ENCODE results near the gene RGS16. TPM values are rescaled to one million over a fixed set of nuclear protein-coding genes. Genes with fewer than 3 reads are reported as not detected.

RGS16 gene
- total and polyA plus RNA-seq, 2 experiments from 2014 or later = 7.3 to 7.6 TPM

GRCh38 chr1:182595641-182596240, 8.4 kb downstream of the RGS16 start:
- no peaks in the 10 kb centered on the region for H3K36me3 ChIP-seq (replicated peaks; ENCODE audit: insufficient read depth, low read depth)
- H3K27ac ChIP-seq = no peak overlapping the region
- no peaks in the 10 kb centered on the region for H3K9me3 ChIP-seq (ENCODE audit: low read depth)
- H2AFZ ChIP-seq = no peak overlapping the region
- H4K20me1 ChIP-seq (ENCODE audit: insufficient read depth, poor library complexity, severe bottlenecking) = no peaks in the 10 kb centered on the region
- no peaks in the 10 kb centered on the region for H3K27me3 ChIP-seq
- H3K4me2 ChIP-seq = no peak overlapping the region
- H3K9me2 ChIP-seq (replicated peaks; ENCODE audit: insufficient read depth) = no peaks in the 10 kb centered on the region
- DNase-seq (ENCODE audit: low spot score) = peak; percentile 80
- WGBS (ENCODE audit: low lambda C conversion rate, missing lambda C conversion rate) = 38% methylated on average over 4 of the region's 4 CpGs
- H3K79me2 ChIP-seq = no peaks in the 10 kb centered on the region
- no peaks in the 10 kb centered on the region for H3K4me1 ChIP-seq (ENCODE audit: insufficient read depth)
- peak; percentile 79 for TF ChIP-seq CTCF (IDR thresholded peaks at IDR 0.05; ENCODE audit: poor library complexity)
- no peak for TF ChIP-seq EZH2 (IDR thresholded peaks at IDR 0.05; ENCODE audit: borderline replicate concordance)
- no peak overlapping the region for H3K4me3 ChIP-seq

GRCh38 chr1:182589931-182590330, 14.3 kb downstream of the RGS16 start:
- no peaks in the 10 kb centered on the region for H3K9me3 ChIP-seq (ENCODE audit: low read depth)
- WGBS (ENCODE audit: low lambda C conversion rate, missing lambda C conversion rate) = 93% methylated on average over 5 of the region's 5 CpGs
- peak overlapping the region; percentile 97 for H3K27ac ChIP-seq
- H2AFZ ChIP-seq = no peak overlapping the region
- H3K36me3 ChIP-seq (replicated peaks; ENCODE audit: insufficient read depth, low read depth) = no peaks in the 10 kb centered on the region
- H3K9me2 ChIP-seq (replicated peaks; ENCODE audit: insufficient read depth) = no peaks in the 10 kb centered on the region
- H3K4me3 ChIP-seq = no peak overlapping the region
- TF ChIP-seq EZH2 (IDR thresholded peaks at IDR 0.05; ENCODE audit: borderline replicate concordance) (no peak), EZH2phosphoT487 (IDR thresholded peaks at IDR 0.05; ENCODE audit: low read depth, severe bottlenecking, unreplicated experiment) (no peak), CTCF (IDR thresholded peaks at IDR 0.05; ENCODE audit: poor library complexity) (no peak)
- H3K4me1 ChIP-seq (ENCODE audit: insufficient read depth) = peaks cover 2% of the 10 kb centered on the region
- H3K27me3 ChIP-seq = no peaks in the 10 kb centered on the region
- H3K79me2 ChIP-seq = no peaks in the 10 kb centered on the region
- H3K4me2 ChIP-seq = no peak overlapping the region
- H4K20me1 ChIP-seq (ENCODE audit: insufficient read depth, poor library complexity, severe bottlenecking) = no peaks in the 10 kb centered on the region
- no peak for DNase-seq (ENCODE audit: low spot score)

GRCh38 chr1:182589520-182589919, 14.7 kb downstream of the RGS16 start:
- TF ChIP-seq EZH2 (IDR thresholded peaks at IDR 0.05; ENCODE audit: borderline replicate concordance) = no peak
- no peaks in the 10 kb centered on the region for H3K9me3 ChIP-seq (ENCODE audit: low read depth)
- no peak for DNase-seq (ENCODE audit: low spot score)
- H3K79me2 ChIP-seq = no peaks in the 10 kb centered on the region
- 92% methylated on average over 3 of the region's 3 CpGs for WGBS (ENCODE audit: low lambda C conversion rate, missing lambda C conversion rate)
- H3K4me3 ChIP-seq = no peak overlapping the region
- H3K27me3 ChIP-seq = no peaks in the 10 kb centered on the region
- H3K9me2 ChIP-seq (replicated peaks; ENCODE audit: insufficient read depth) = no peaks in the 10 kb centered on the region
- no peaks in the 10 kb centered on the region for H4K20me1 ChIP-seq (ENCODE audit: insufficient read depth, poor library complexity, severe bottlenecking)
- H3K36me3 ChIP-seq (replicated peaks; ENCODE audit: insufficient read depth, low read depth) = no peaks in the 10 kb centered on the region
- peaks cover 2% of the 10 kb centered on the region for H3K4me1 ChIP-seq (ENCODE audit: insufficient read depth)
- H3K27ac ChIP-seq = peak overlapping the region; percentile 97
- no peak overlapping the region for H2AFZ ChIP-seq
- peak overlapping the region; percentile 72 for H3K4me2 ChIP-seq

GRCh38 chr1:182588500-182589396, 15.4 kb downstream of the RGS16 start, which contains the start of gene RNASEL:
RNASEL (minus strand) TSS chr1:182589256; CDS start chr1:182586806, 2,450 bp downstream.
- TF ChIP-seq EZH2phosphoT487 (IDR thresholded peaks at IDR 0.05; ENCODE audit: low read depth, severe bottlenecking, unreplicated experiment) = no peak
- TF ChIP-seq EZH2 (IDR thresholded peaks at IDR 0.05; ENCODE audit: borderline replicate concordance) = no peak
- no peak for TF ChIP-seq CTCF (IDR thresholded peaks at IDR 0.05; ENCODE audit: poor library complexity)
- H3K27me3 ChIP-seq = no peaks in the 10 kb centered on the region
- no peaks in the 10 kb centered on the region for H3K79me2 ChIP-seq
- no peaks in the 10 kb centered on the region for H3K9me2 ChIP-seq (replicated peaks; ENCODE audit: insufficient read depth)
- H2AFZ ChIP-seq = peak within 1 kb of the TSS; percentile 62
- peak within 1 kb of the TSS; percentile 97 for H3K27ac ChIP-seq
- peaks cover 2% of the 10 kb centered on the region for H3K4me1 ChIP-seq (ENCODE audit: insufficient read depth)
- H3K9me3 ChIP-seq (ENCODE audit: low read depth) = no peaks in the 10 kb centered on the region
- H3K36me3 ChIP-seq (replicated peaks; ENCODE audit: insufficient read depth, low read depth) = no peaks in the 10 kb centered on the region
- 16% methylated on average over 20 of the region's 20 CpGs for WGBS (ENCODE audit: low lambda C conversion rate, missing lambda C conversion rate)
- peak within 1 kb of the TSS; percentile 72 for H3K4me2 ChIP-seq
- peak within 1 kb of the TSS; percentile 45 for H3K4me3 ChIP-seq
- DNase-seq (ENCODE audit: low spot score) = peak; percentile 88
- H4K20me1 ChIP-seq (ENCODE audit: insufficient read depth, poor library complexity, severe bottlenecking) = no peaks in the 10 kb centered on the region
